ENCODE results near the gene IGHMBP2. TPM values are rescaled to one million over a fixed set of nuclear protein-coding genes. Genes with fewer than 3 reads are reported as not detected.

The IGHMBP2 gene
- total and polyA plus RNA-seq, 5 donors from 2014 or later, result 5.4 to 47.5 (median 7.3) TPM

DNA sequence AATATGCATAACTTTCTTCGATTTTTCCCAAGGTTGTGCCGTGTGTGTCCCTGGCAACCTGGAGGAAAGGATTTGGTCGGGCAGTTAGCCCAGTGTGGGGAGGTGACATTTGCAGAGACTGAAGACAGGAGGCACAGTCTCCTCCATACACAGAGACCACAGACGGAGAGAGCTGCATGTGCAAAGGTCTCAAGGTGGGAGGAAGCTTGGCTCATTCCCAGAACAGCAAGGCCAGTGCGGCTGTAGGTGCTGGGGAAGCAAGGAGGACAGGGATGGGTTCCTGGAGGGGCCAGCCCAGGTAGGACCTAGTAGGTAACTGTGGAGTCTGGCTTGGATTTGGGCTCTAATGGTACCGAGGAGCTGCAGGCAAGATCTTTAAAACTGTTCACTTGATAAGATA, 41.3 kb upstream of the IGHMBP2 start:
- Histone ChIP-seq H3K27ac (ENCODE audit: insufficient read depth, low read length, poor library complexity, severe bottlenecking) (no peak overlapping the region), H3K27me3 (ENCODE audit: control insufficient read depth, insufficient read depth, low read length) (no peaks in the 10 kb centered on the region), H3K36me3 (ENCODE audit: control insufficient read depth, insufficient read depth, low read length) (no peaks in the 10 kb centered on the region), H3K4me1 (ENCODE audit: control insufficient read depth, insufficient read depth, low read length, poor library complexity, severe bottlenecking) (no peaks in the 10 kb centered on the region), H3K4me3 (ENCODE audit: low read depth, low read length) (no peak overlapping the region), H3K9me3 (ENCODE audit: control insufficient read depth in 2 of 2, low read length in 2 of 2) (peaks cover 3 to 9% of the 10 kb centered on the region in 2 experiments)
- H3K4me1 Mint-ChIP-seq, result no peaks in the 10 kb centered on the region
- H3K27ac Mint-ChIP-seq, result peak overlapping the region in 1 of 3 donors; percentile 89
- H3K36me3 Mint-ChIP-seq, result peaks cover 10% of the 10 kb centered on the region
- no peak overlapping the region for H3K4me3 Mint-ChIP-seq
- DNase-seq, result no peak
- peaks cover 0 to 9% (median 4%) of the 10 kb centered on the region in 7 donors for H3K9me3 Mint-ChIP-seq
- H3K27me3 Mint-ChIP-seq, result peaks cover 13% of the 10 kb centered on the region
- no peak for ATAC-seq (ENCODE audit: low read depth in 2 of 2)

DNA sequence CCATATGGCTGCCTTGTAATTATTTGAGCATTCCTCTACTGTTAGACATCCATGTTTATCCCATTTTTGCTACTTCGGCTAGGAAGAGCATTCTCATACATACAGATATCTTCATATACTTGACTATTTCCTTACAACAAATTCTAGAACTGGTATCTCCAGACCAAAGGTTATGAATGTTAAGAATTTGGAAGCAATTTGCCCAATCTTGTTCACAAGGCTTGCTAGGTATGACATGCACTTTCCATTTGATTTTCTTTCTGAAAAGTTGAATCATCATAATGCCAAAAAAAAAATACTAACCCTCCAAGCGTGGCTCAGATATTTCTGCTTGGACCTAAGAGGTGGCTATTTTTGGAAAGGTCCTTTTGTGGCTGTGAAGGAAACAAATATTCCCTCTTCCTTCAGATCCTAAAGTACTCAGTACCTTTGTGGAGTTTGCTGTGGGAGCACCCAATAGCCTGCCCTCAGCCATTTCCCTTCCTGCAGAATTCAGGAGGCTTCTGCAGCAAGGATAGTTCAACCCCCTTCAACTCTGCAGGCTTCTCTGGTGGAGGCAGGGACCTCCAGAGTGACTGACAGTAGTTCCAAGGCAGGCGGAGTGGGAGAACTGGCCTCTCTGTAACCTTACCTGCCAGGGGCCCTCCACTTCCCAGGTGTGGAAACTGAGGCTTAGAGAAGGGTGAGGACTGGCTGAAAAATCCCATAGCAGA, 40.0 kb upstream of the IGHMBP2 start:
- peaks cover 0 to 9% (median 4%) of the 10 kb centered on the region in 7 donors for H3K9me3 Mint-ChIP-seq
- peak overlapping the region in 1 of 3 donors; percentile 56 for H3K27ac Mint-ChIP-seq
- DNase-seq (no peak), ATAC-seq (ENCODE audit: low read depth in 2 of 2) (no peak)
- H3K36me3 ChIP-seq (ENCODE audit: control insufficient read depth, insufficient read depth, low read length), result no peaks in the 10 kb centered on the region
- H3K27me3 Mint-ChIP-seq, result peaks cover 10% of the 10 kb centered on the region
- peaks cover 16% of the 10 kb centered on the region for H3K36me3 Mint-ChIP-seq
- H3K27ac ChIP-seq (ENCODE audit: insufficient read depth, low read length, poor library complexity, severe bottlenecking), result no peak overlapping the region
- no peaks in the 10 kb centered on the region for H3K4me1 ChIP-seq (ENCODE audit: control insufficient read depth, insufficient read depth, low read length, poor library complexity, severe bottlenecking)
- H3K4me3 ChIP-seq (ENCODE audit: low read depth, low read length), result no peak overlapping the region
- H3K4me1 Mint-ChIP-seq, result peaks cover 0 to 2% (median under 1%) of the 10 kb centered on the region in 4 donors
- peaks cover 3 to 9% of the 10 kb centered on the region in 2 experiments for H3K9me3 ChIP-seq (ENCODE audit: control insufficient read depth in 2 of 2, low read length in 2 of 2)
- no peak overlapping the region for H3K4me3 Mint-ChIP-seq
- peaks cover 1% of the 10 kb centered on the region for H3K27me3 ChIP-seq (ENCODE audit: control insufficient read depth, insufficient read depth, low read length)

DNA sequence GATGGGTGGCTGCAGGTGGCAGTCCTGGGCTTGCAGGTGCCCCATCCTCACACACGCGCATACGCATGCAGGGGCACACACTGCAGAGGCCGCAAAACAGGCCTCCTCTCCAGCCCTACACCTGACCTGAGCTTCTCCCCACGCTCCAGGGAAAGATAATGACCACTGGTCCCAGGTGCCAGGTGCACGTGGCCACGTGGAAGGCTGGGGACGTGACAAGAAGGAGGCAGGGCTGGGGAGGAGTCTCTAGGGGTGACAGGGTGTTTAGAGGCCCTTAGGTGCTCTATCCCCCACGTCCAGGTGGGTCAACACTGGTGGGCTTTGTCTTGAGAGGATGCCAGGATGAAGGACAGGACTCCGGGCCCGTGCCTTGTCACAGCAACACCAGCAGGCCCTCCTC, 38.5 kb upstream of the IGHMBP2 start:
- peaks cover 12% of the 10 kb centered on the region for H3K4me1 ChIP-seq (ENCODE audit: control insufficient read depth, insufficient read depth, low read length, poor library complexity, severe bottlenecking)
- Mint-ChIP-seq H3K36me3 (peaks cover 17% of the 10 kb centered on the region), H3K9me3 (peaks cover 0 to 9% (median 4%) of the 10 kb centered on the region in 7 donors), H3K4me3 (no peak overlapping the region), H3K27me3 (peaks cover 13% of the 10 kb centered on the region), H3K4me1 (peaks cover 0 to 13% (median 8%) of the 10 kb centered on the region in 4 donors), H3K27ac (no peak overlapping the region)
- no peak overlapping the region for H3K4me3 ChIP-seq (ENCODE audit: low read depth, low read length)
- no peak for ATAC-seq (ENCODE audit: low read depth in 2 of 2)
- H3K27me3 ChIP-seq (ENCODE audit: control insufficient read depth, insufficient read depth, low read length), result peaks cover 5% of the 10 kb centered on the region
- peaks cover 3 to 9% of the 10 kb centered on the region in 2 experiments for H3K9me3 ChIP-seq (ENCODE audit: control insufficient read depth in 2 of 2, low read length in 2 of 2)
- no peak overlapping the region for H3K27ac ChIP-seq (ENCODE audit: insufficient read depth, low read length, poor library complexity, severe bottlenecking)
- no peak for DNase-seq
- no peaks in the 10 kb centered on the region for H3K36me3 ChIP-seq (ENCODE audit: control insufficient read depth, insufficient read depth, low read length)

DNA sequence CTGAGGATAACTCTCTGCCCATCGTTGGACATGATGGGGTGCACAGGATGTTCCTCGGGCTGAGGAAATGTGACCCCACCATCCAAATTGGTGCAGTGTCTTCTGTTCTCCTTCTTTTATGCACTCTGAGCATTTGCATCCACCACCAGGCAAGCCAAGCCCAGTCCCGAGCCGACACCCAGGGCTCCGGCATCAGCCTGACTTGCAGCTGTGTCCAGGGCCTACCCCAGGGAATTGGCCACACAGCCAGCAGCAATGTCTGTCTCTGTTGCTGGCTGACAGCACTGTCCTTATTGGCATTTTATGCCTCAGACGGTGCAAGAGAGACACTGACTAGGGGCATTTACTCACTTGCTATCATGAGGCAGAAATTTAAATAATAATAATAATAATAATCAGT, 36.6 kb upstream of the IGHMBP2 start:
- no peak overlapping the region for H3K27ac Mint-ChIP-seq
- ATAC-seq (ENCODE audit: low read depth in 2 of 2) (no peak), DNase-seq (no peak)
- H3K4me1 Mint-ChIP-seq, result peaks cover 0 to 16% (median 9%) of the 10 kb centered on the region in 4 donors
- peaks cover 17% of the 10 kb centered on the region for H3K36me3 Mint-ChIP-seq
- peaks cover 0 to 9% (median 4%) of the 10 kb centered on the region in 7 donors for H3K9me3 Mint-ChIP-seq
- Histone ChIP-seq H3K9me3 (ENCODE audit: control insufficient read depth in 2 of 2, low read length in 2 of 2) (peaks cover 3 to 9% of the 10 kb centered on the region in 2 experiments), H3K27ac (ENCODE audit: insufficient read depth, low read length, poor library complexity, severe bottlenecking) (no peak overlapping the region), H3K4me1 (ENCODE audit: control insufficient read depth, insufficient read depth, low read length, poor library complexity, severe bottlenecking) (peaks cover 12% of the 10 kb centered on the region), H3K27me3 (ENCODE audit: control insufficient read depth, insufficient read depth, low read length) (peaks cover 5% of the 10 kb centered on the region), H3K4me3 (ENCODE audit: low read depth, low read length) (no peak overlapping the region), H3K36me3 (ENCODE audit: control insufficient read depth, insufficient read depth, low read length) (no peaks in the 10 kb centered on the region)
- H3K27me3 Mint-ChIP-seq, result peaks cover 17% of the 10 kb centered on the region
- H3K4me3 Mint-ChIP-seq, result no peak overlapping the region

DNA sequence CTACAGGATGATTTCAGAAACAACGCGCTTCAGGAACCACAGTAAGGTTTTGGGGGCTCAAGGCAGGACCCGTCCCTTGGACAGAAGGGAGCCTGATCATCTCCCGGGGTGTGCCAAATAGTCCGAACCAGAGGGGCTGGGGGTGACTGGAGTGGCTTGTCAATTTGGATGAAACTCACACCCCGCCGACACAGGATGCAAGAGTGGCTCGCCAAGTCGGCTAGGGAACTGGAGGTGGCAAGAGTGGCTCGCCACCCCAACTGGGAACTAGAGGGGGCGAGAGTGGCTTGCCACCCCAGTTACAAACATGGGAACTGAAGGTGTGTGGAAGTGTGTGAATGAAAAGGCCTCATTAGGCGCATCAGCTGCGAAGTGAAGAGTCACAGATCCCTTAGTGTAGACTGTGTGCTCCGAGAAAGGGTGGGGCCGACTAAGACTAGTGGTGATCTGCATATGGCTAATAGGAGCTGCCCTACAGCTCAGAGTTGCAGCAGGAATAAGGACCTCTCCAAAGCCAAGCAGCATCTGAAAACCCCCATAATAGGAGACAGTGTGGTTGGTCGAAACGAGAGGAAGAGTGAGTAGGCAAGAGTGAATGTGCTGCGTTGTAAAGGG, 35.4 kb upstream of the IGHMBP2 start:
- peaks cover 21% of the 10 kb centered on the region for H3K27me3 Mint-ChIP-seq
- H3K4me1 Mint-ChIP-seq, result peaks cover 0 to 16% (median 9%) of the 10 kb centered on the region in 4 donors
- Histone ChIP-seq H3K36me3 (ENCODE audit: control insufficient read depth, insufficient read depth, low read length) (no peaks in the 10 kb centered on the region), H3K27me3 (ENCODE audit: control insufficient read depth, insufficient read depth, low read length) (peaks cover 11% of the 10 kb centered on the region), H3K4me1 (ENCODE audit: control insufficient read depth, insufficient read depth, low read length, poor library complexity, severe bottlenecking) (peaks cover 12% of the 10 kb centered on the region), H3K27ac (ENCODE audit: insufficient read depth, low read length, poor library complexity, severe bottlenecking) (no peak overlapping the region), H3K4me3 (ENCODE audit: low read depth, low read length) (no peak overlapping the region), H3K9me3 (ENCODE audit: control insufficient read depth in 2 of 2, low read length in 2 of 2) (peaks cover 3 to 9% of the 10 kb centered on the region in 2 experiments)
- DNase-seq (no peak), ATAC-seq (ENCODE audit: low read depth in 2 of 2) (no peak)
- H3K27ac Mint-ChIP-seq, result peak overlapping the region in 1 of 3 donors; percentile 21
- H3K36me3 Mint-ChIP-seq, result peaks cover 12% of the 10 kb centered on the region
- no peak overlapping the region for H3K4me3 Mint-ChIP-seq
- peaks cover 0 to 8% (median 3%) of the 10 kb centered on the region in 7 donors for H3K9me3 Mint-ChIP-seq

DNA sequence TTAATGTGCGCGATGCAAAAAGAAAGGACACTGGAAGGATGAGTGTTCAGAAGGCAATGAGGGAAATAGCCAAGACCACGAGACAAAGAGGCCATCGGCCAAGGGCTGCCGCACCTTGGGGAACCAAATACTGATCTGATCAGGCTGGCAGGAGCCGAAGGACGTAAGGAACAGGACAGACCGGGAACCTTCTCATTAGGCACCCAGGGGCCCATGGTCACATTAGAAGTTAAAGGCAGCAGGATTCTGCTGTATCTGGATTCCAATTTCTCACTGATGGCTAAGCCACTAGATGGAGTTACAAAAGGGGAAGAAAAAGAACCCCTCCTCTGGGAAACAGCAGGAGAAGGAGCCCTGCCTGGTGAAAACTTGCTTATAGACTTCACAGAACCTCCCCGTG, 33.2 kb upstream of the IGHMBP2 start:
- H3K27ac ChIP-seq (ENCODE audit: insufficient read depth, low read length, poor library complexity, severe bottlenecking), result no peak overlapping the region
- Mint-ChIP-seq H3K36me3 (peaks cover 10% of the 10 kb centered on the region), H3K27me3 (peaks cover 21% of the 10 kb centered on the region), H3K27ac (no peak overlapping the region), H3K4me1 (peaks cover 0 to 16% (median 9%) of the 10 kb centered on the region in 4 donors), H3K9me3 (peaks cover 0 to 1% (median 0%) of the 10 kb centered on the region in 7 donors), H3K4me3 (peak overlapping the region in 1 of 4 donors; percentile 79)
- peaks cover 11% of the 10 kb centered on the region for H3K27me3 ChIP-seq (ENCODE audit: control insufficient read depth, insufficient read depth, low read length)
- no peak overlapping the region for H3K4me3 ChIP-seq (ENCODE audit: low read depth, low read length)
- ATAC-seq (ENCODE audit: low read depth in 2 of 2) (no peak), DNase-seq (no peak)
- H3K9me3 ChIP-seq (ENCODE audit: control insufficient read depth in 2 of 2, low read length in 2 of 2), result no peaks in the 10 kb centered on the region
- H3K4me1 ChIP-seq (ENCODE audit: control insufficient read depth, insufficient read depth, low read length, poor library complexity, severe bottlenecking), result peaks cover 12% of the 10 kb centered on the region
- H3K36me3 ChIP-seq (ENCODE audit: control insufficient read depth, insufficient read depth, low read length), result no peaks in the 10 kb centered on the region

DNA sequence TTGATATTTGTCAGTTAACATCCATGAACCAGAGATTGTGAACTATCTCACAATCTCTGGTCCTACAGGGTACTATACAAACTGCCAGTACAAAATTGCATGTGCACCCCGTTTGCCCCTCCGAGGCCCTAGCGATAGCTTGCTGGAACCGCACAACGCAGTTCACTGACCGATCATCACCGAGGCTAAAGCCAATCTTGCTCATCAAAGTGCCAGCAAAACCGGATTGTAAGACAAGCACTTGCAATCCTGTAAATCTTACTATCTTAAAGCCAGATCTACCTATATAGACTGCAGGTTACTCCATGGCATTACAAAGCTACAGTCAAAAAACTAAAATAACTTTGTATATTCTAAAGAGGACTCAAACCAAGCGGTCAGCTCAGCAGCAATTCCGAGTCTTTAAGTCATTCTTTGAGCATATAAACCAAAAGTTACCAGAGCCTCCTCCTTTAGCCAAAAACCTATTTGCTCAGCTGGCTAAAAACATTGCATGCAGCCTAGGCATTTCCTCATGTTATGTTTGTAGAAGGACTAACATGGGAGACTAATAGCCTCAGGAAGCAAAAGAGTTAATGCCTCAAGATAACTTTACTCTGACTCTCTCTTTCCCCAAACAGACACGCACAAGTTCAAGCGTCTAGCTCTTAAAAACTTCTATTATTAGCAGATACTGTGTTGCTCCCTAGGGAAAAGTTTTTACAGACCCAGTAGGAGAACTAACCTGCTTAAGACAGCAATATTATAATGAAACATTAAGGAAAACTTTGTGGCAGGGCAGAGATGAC, 31.3 kb upstream of the IGHMBP2 start:
- Histone ChIP-seq H3K36me3 (ENCODE audit: control insufficient read depth, insufficient read depth, low read length) (no peaks in the 10 kb centered on the region), H3K27ac (ENCODE audit: insufficient read depth, low read length, poor library complexity, severe bottlenecking) (no peak overlapping the region), H3K4me1 (ENCODE audit: control insufficient read depth, insufficient read depth, low read length, poor library complexity, severe bottlenecking) (peaks cover 12% of the 10 kb centered on the region), H3K27me3 (ENCODE audit: control insufficient read depth, insufficient read depth, low read length) (peaks cover 11% of the 10 kb centered on the region), H3K4me3 (ENCODE audit: low read depth, low read length) (no peak overlapping the region), H3K9me3 (ENCODE audit: control insufficient read depth in 2 of 2, low read length in 2 of 2) (no peaks in the 10 kb centered on the region)
- H3K9me3 Mint-ChIP-seq, result no peaks in the 10 kb centered on the region
- H3K4me1 Mint-ChIP-seq, result peaks cover 0 to 16% (median 9%) of the 10 kb centered on the region in 4 donors
- no peak overlapping the region for H3K4me3 Mint-ChIP-seq
- H3K27ac Mint-ChIP-seq, result no peak overlapping the region
- H3K27me3 Mint-ChIP-seq, result peaks cover 18% of the 10 kb centered on the region
- ATAC-seq (ENCODE audit: low read depth in 2 of 2) (no peak), DNase-seq (no peak)
- H3K36me3 Mint-ChIP-seq, result peaks cover 7% of the 10 kb centered on the region

Data from CD4-positive, CD25-positive, alpha-beta regulatory T cell (primary cell).